Measurements from ENCODE around the gene ATG4A. TPM values are rescaled to one million over a fixed set of nuclear protein-coding genes. Genes with fewer than 3 reads are reported as not detected.

ATG4A gene
- total and polyA plus RNA-seq, 2 donors (not counting 3 experiments of a cell fraction or from before 2014, with no cell fraction given) = 13.2 to 28.7 TPM

DNA sequence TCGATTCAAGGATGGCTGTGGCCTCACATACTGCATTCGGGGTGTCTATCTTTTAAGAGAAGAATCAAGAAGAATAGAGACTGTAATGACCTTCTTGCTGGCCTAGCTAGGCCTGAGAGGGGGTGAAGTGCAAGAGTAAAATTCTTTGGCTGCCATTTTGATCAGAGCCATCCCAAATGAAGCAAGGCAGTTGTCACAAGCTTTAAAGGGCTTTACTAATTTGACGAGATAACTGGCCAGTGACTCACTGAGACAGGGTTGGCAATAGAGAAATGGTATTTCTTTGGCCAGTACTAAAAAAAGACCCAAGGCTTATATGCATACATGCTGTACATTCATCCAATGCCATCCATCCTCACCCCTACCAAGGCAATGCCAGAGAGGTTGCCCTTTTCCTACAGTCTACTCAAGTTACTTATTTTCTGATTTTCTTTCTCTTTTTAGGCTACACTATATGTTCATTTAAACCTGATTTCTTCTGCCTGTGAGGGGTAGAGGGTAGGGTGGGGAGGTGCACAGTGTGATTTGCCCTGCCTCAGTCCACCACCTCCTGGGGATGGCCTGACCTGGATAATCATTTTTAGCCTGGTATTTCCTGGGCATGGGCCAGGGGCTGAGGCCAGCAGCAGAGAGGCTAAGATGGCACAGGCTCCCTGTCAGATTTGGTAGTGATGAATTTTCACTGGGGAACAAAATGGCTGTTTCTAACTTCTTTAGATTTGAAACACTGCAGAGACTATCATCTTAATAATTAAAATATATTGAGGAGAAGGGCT, 32.2 kb downstream of the ATG4A start:
- no peak overlapping the region for H3K9ac ChIP-seq (replicated peaks; ENCODE audit: extremely low read depth, insufficient read depth, low read length)
- no peaks in the 10 kb centered on the region for H3K36me3 ChIP-seq (ENCODE audit: control insufficient read depth in 2 of 2, extremely low read depth in 1 of 2, insufficient read depth in 2 of 2, low read length in 2 of 2)
- peaks cover 5% of the 10 kb centered on the region for H3K79me2 ChIP-seq (ENCODE audit: control insufficient read depth, insufficient read depth, low read length)
- dilution Hi-C loops (cut with MboI; ENCODE audit: extremely low pct_ligation_motif_present, low sequenced_read_pairs) = no loop called here
- TF ChIP-seq POLR2AphosphoS5 (IDR thresholded peaks at IDR 0.05; ENCODE audit: insufficient read depth, low read depth, low read length) (no peak), FOS (IDR thresholded peaks at IDR 0.05; ENCODE audit: borderline replicate concordance, insufficient read depth, low read length) (no peak), EZH2 (IDR thresholded peaks at IDR 0.05; ENCODE audit: borderline replicate concordance, low read depth, low read length, severe bottlenecking) (no peak), JUN (IDR thresholded peaks at IDR 0.05; ENCODE audit: borderline replicate concordance, insufficient read depth, insufficient read length, low read depth) (no peak), MYC (IDR thresholded peaks at IDR 0.05; ENCODE audit: low read depth, low read length) (no peak), POLR2A (IDR thresholded peaks at IDR 0.05; ENCODE audit: low read depth, low read length) (no peak)
- TF ChIP-seq, protein P1, sequence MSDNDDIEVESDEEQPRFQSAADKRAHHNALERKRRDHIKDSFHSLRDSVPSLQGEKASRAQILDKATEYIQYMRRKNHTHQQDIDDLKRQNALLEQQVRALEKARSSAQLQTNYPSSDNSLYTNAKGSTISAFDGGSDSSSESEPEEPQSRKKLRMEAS (IDR thresholded peaks at IDR 0.05; ENCODE audit: insufficient read depth, insufficient read length) = no peak
- TF ChIP-seq, protein P2, sequence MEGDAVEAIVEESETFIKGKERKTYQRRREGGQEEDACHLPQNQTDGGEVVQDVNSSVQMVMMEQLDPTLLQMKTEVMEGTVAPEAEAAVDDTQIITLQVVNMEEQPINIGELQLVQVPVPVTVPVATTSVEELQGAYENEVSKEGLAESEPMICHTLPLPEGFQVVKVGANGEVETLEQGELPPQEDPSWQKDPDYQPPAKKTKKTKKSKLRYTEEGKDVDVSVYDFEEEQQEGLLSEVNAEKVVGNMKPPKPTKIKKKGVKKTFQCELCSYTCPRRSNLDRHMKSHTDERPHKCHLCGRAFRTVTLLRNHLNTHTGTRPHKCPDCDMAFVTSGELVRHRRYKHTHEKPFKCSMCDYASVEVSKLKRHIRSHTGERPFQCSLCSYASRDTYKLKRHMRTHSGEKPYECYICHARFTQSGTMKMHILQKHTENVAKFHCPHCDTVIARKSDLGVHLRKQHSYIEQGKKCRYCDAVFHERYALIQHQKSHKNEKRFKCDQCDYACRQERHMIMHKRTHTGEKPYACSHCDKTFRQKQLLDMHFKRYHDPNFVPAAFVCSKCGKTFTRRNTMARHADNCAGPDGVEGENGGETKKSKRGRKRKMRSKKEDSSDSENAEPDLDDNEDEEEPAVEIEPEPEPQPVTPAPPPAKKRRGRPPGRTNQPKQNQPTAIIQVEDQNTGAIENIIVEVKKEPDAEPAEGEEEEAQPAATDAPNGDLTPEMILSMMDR (IDR thresholded peaks at IDR 0.05; ENCODE audit: extremely low read depth in 1 of 2, insufficient read depth in 1 of 2, low read depth in 1 of 2, low read length in 2 of 2) = no peak
- no peaks in the 10 kb centered on the region for H3K27me3 ChIP-seq (ENCODE audit: control insufficient read depth in 2 of 2, insufficient read depth in 2 of 2, low read length in 2 of 2)
- H3K4me3 ChIP-seq (replicated peaks in 1 of 3; ENCODE audit: insufficient read depth in 1 of 3, low read depth in 1 of 3, low read length in 3 of 3) = no peak overlapping the region
- no peaks in the 10 kb centered on the region for H3K9me3 ChIP-seq (replicated peaks; ENCODE audit: control insufficient read depth, insufficient read depth, low read length)
- peaks cover 14% of the 10 kb centered on the region for H3K4me1 ChIP-seq (ENCODE audit: control insufficient read depth, extremely low read depth, insufficient read depth, low read length)
- no peaks in the 10 kb centered on the region for H3K9me1 ChIP-seq (replicated peaks; ENCODE audit: control insufficient read depth, extremely low read depth, insufficient read depth, low read length)
- POLR2A ChIA-PET = interaction anchor here (1.7 kb wide), 1 partner anchor 8 kb away, joined by 4 read pairs; no protein-coding TSS in a partner anchor
- H2AFZ ChIP-seq (ENCODE audit: low read depth, low read length) = no peak overlapping the region
- intact Hi-C loops (cut with micrococcal nuclease) = no loop called here
- FAIRE-seq = no peak
- no peak overlapping the region for H3K27ac ChIP-seq (ENCODE audit: insufficient read depth, low read depth, low read length)
- DNase-seq (ENCODE audit: low read depth, low spot score) = no peak
- CTCF ChIA-PET = interaction anchor here (1.2 kb wide), 2 partner anchors 16 to 32 kb away, joined by 3 to 8 read pairs; partner anchors contain the start of genes ATG4A and PSMD10
- H3K4me2 ChIP-seq (ENCODE audit: insufficient read depth, low read length) = no peak overlapping the region
- BruUV-seq (replicated peaks) = no TSS peak
- no peaks in the 10 kb centered on the region for H4K20me1 ChIP-seq (replicated peaks; ENCODE audit: control insufficient read depth, extremely low read depth, insufficient read depth, low read length)
